ENCODE data around the gene SLC6A9. TPM values are rescaled to one million over a fixed set of nuclear protein-coding genes. Genes with fewer than 3 reads are reported as not detected.

SLC6A9 gene
- total RNA-seq, 1 experiment from 2014 or later: 45.0 TPM

GRCh38 chr1:44059664-44060355, 28.5 kb upstream of the SLC6A9 start:
- DNase-seq: no peak
- CTCF ChIA-PET: no interaction called here
- Histone ChIP-seq H3K4me3 (ENCODE audit: low read depth, low read length) (no peak overlapping the region), H3K4me1 (no peaks in the 10 kb centered on the region; the same call in 1 of the 2 replicates), H3K27me3 (replicated peaks; ENCODE audit: control insufficient read depth, insufficient read depth, low read length) (no peaks in the 10 kb centered on the region), H3K9me3 (no peaks in the 10 kb centered on the region), H3K36me3 (ENCODE audit: control insufficient read depth, insufficient read depth, low read length) (no peaks in the 10 kb centered on the region)
- Mint-ChIP-seq H3K36me3 (ENCODE audit: insufficient read depth, unreplicated experiment) (no peaks in the 10 kb centered on the region), H3K27ac (ENCODE audit: unreplicated experiment) (no peak overlapping the region), H3K9me3 (ENCODE audit: unreplicated experiment) (no peaks in the 10 kb centered on the region), H3K4me3 (ENCODE audit: unreplicated experiment) (no peak overlapping the region), H3K27me3 (ENCODE audit: insufficient read depth, unreplicated experiment) (no peaks in the 10 kb centered on the region), H3K4me1 (ENCODE audit: low read depth, unreplicated experiment) (no peaks in the 10 kb centered on the region)
- POLR2A ChIA-PET: no interaction called here
- TF ChIP-seq CTCF (IDR thresholded peaks at IDR 0.05; ENCODE audit: insufficient read depth in 1 of 2, low read depth in 1 of 2, low read length in 1 of 2, severe bottlenecking in 1 of 2, unreplicated experiment in 1 of 2): no peak
- BruUV-seq (replicated peaks): no TSS peak
- intact Hi-C loops (cut with micrococcal nuclease; ENCODE audit: unreplicated experiment): no loop called here

DNA sequence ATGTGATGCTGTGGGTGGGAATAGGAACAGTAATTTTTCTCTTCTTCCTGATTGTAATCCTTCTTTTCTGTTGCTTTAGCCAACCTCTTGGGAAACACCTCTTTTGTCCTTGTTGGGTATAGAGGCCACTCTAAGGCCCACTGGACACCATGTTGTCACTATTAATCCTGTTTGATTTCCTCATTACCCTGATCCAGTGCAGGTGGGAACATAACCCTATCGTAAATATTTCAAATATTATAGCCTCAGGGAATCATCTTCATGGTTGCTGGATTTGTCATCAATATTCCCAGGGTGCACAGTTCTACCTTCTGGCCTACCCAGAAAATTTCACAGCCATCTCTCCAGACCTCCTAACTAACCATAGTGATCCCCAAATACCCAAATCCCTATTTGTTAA, 27.9 kb upstream of the SLC6A9 start:
- POLR2A ChIA-PET: no interaction called here

GRCh38 chr1:44057293-44057692, 26.0 kb upstream of the SLC6A9 start:
- no peaks in the 10 kb centered on the region for H3K9me3 Mint-ChIP-seq (ENCODE audit: unreplicated experiment)
- H3K36me3 Mint-ChIP-seq (ENCODE audit: insufficient read depth, unreplicated experiment): no peaks in the 10 kb centered on the region
- TF ChIP-seq CTCF (IDR thresholded peaks at IDR 0.05; ENCODE audit: insufficient read depth in 1 of 2, low read depth in 1 of 2, low read length in 1 of 2, severe bottlenecking in 1 of 2, unreplicated experiment in 1 of 2): no peak
- intact Hi-C loops (cut with micrococcal nuclease; ENCODE audit: unreplicated experiment): no loop called here
- ChIA-PET POLR2A (no interaction called here), CTCF (no interaction called here)
- no peak overlapping the region for H3K4me3 Mint-ChIP-seq (ENCODE audit: unreplicated experiment)
- H3K27me3 ChIP-seq (replicated peaks; ENCODE audit: control insufficient read depth, insufficient read depth, low read length): no peaks in the 10 kb centered on the region
- no peaks in the 10 kb centered on the region for H3K27me3 Mint-ChIP-seq (ENCODE audit: insufficient read depth, unreplicated experiment)
- no peaks in the 10 kb centered on the region for H3K9me3 ChIP-seq
- no TSS peak for BruUV-seq (replicated peaks)
- no peaks in the 10 kb centered on the region; the same call in 1 of the 2 replicates for H3K4me1 ChIP-seq
- no peaks in the 10 kb centered on the region for H3K36me3 ChIP-seq (ENCODE audit: control insufficient read depth, insufficient read depth, low read length)
- H3K4me1 Mint-ChIP-seq (ENCODE audit: low read depth, unreplicated experiment): no peaks in the 10 kb centered on the region
- no peak overlapping the region for H3K4me3 ChIP-seq (ENCODE audit: low read depth, low read length)
- no peak for DNase-seq
- H3K27ac Mint-ChIP-seq (ENCODE audit: unreplicated experiment): no peak overlapping the region

More for the DNA sequence above, 27.9 kb upstream of the SLC6A9 start:
- Histone ChIP-seq H3K4me3 (ENCODE audit: low read depth, low read length) (no peak overlapping the region), H3K4me1 (no peaks in the 10 kb centered on the region; the same call in 1 of the 2 replicates), H3K9me3 (no peaks in the 10 kb centered on the region), H3K27me3 (replicated peaks; ENCODE audit: control insufficient read depth, insufficient read depth, low read length) (no peaks in the 10 kb centered on the region), H3K36me3 (ENCODE audit: control insufficient read depth, insufficient read depth, low read length) (no peaks in the 10 kb centered on the region)
- Mint-ChIP-seq H3K27me3 (ENCODE audit: insufficient read depth, unreplicated experiment) (no peaks in the 10 kb centered on the region), H3K9me3 (ENCODE audit: unreplicated experiment) (no peaks in the 10 kb centered on the region), H3K4me1 (ENCODE audit: low read depth, unreplicated experiment) (no peaks in the 10 kb centered on the region), H3K36me3 (ENCODE audit: insufficient read depth, unreplicated experiment) (no peaks in the 10 kb centered on the region), H3K4me3 (ENCODE audit: unreplicated experiment) (no peak overlapping the region), H3K27ac (ENCODE audit: unreplicated experiment) (no peak overlapping the region)
- no peak for TF ChIP-seq CTCF (IDR thresholded peaks at IDR 0.05; ENCODE audit: insufficient read depth in 1 of 2, low read depth in 1 of 2, low read length in 1 of 2, severe bottlenecking in 1 of 2, unreplicated experiment in 1 of 2)
- CTCF ChIA-PET: no interaction called here
- DNase-seq: no peak
- intact Hi-C loops (cut with micrococcal nuclease; ENCODE audit: unreplicated experiment): no loop called here
- no TSS peak for BruUV-seq (replicated peaks)

Measured in Caco-2 (cell line).